H1 (cell line): ENCODE results near the gene KRTAP1-5. TPM values are rescaled to one million over a fixed set of nuclear protein-coding genes. Genes with fewer than 3 reads are reported as not detected.

Source experiments
- CTCF ChIA-PET: fragments of 300-600 bp; sonication (Branson Sonifier 250); formaldehyde crosslinking; loops from one replicate; lab custom pipeline; 2021; ENCODE audit not compliant: partially characterized antibody; lab: Charles Lee
- POLR2A ChIA-PET: fragments of 300-600 bp; sonication (Branson Sonifier 250); formaldehyde crosslinking; loops from one replicate; lab custom pipeline; 2021; ENCODE audit warnings: inconsistent platforms; ENCODE audit not compliant: partially characterized antibody; lab: Charles Lee
- DNase-seq, 2 experiments: peaks; one replicate each; pipeline versions ENCODE4 v3.0.0 to v3.0.0-alpha.2; 2010 to 2022; ENCODE audit warnings: low spot score in 2 of 2, low read depth in 1 of 2, mixed read lengths in 1 of 2
- FAIRE-seq: peaks from 2 replicates; lab custom pipeline; 2011; peaks lifted over from hg19 to GRCh38; lab: Jason Lieb, UNC
- H2AFZ ChIP-seq: 2 replicates; pipeline ENCODE4 v1.8.1; 2012; ENCODE audit warnings: low read length, inconsistent platforms
- H2AK5ac ChIP-seq: 2 replicates; pipeline ENCODE4 v1.6.1; 2013; ENCODE audit warnings: low read depth, low read length
- H2BK120ac ChIP-seq: replicated peaks from 2 replicates; pipeline ENCODE3; 2013; ENCODE audit warnings: low read depth, low read length, inconsistent platforms
- H2BK12ac ChIP-seq: 2 replicates; pipeline ENCODE4 v1.6.1; 2013; ENCODE audit warnings: low read depth, low read length
- H2BK15ac ChIP-seq: 2 replicates; pipeline ENCODE4 v1.6.1; 2013; ENCODE audit warnings: low read length
- H2BK20ac ChIP-seq: 2 replicates; pipeline ENCODE4 v1.6.1; 2013; ENCODE audit warnings: low read length
- H2BK5ac ChIP-seq: 2 replicates; pipeline ENCODE4 v1.6.1; 2013; ENCODE audit warnings: low read depth, low read length
- H3K14ac ChIP-seq: 2 replicates; pipeline ENCODE4 v1.6.1; 2013; ENCODE audit warnings: inconsistent platforms; ENCODE audit not compliant: insufficient read length
- H3K18ac ChIP-seq: 2 replicates; pipeline ENCODE4 v1.6.1; 2013; ENCODE audit warnings: low read length; ENCODE audit errors: extremely low read depth
- H3K23ac ChIP-seq: 2 replicates; pipeline ENCODE4 v1.6.1; 2013; ENCODE audit warnings: inconsistent platforms; ENCODE audit not compliant: insufficient read length
- H3K23me2 ChIP-seq: 2 replicates; pipeline ENCODE4 v1.6.1; 2013; ENCODE audit warnings: low read depth, low read length
- H3K27ac ChIP-seq: 2 replicates; pipeline ENCODE4 v1.6.1; 2011; ENCODE audit warnings: low read depth, low read length, inconsistent platforms
- H3K27me3 ChIP-seq, 4 experiments: replicated peaks in 1 of 4; 1 replicate in 1 of 4; 2 replicates in 3 of 4; pipeline versions ENCODE4 v1.6.1 to v1.8.1; 2011 to 2013; ENCODE audit warnings: low read length in 3 of 4, mild to moderate bottlenecking in 3 of 4, inconsistent platforms in 2 of 4, mixed read lengths in 2 of 4, moderate library complexity in 1 of 4; ENCODE audit not compliant: control insufficient read depth in 3 of 4, insufficient read depth in 3 of 4; ENCODE audit errors: extremely low read depth in 1 of 4
- H3K36me3 ChIP-seq, 4 experiments: 2 replicates each; pipeline versions ENCODE4 v1.6.1 to v1.8.1; 2011 to 2013; ENCODE audit warnings: mild to moderate bottlenecking in 4 of 4, low read length in 3 of 4, moderate library complexity in 2 of 4, control low read depth in 1 of 4, inconsistent platforms in 1 of 4; ENCODE audit not compliant: insufficient read depth in 4 of 4, control insufficient read depth in 2 of 4
- H3K4ac ChIP-seq: replicated peaks from 2 replicates; pipeline ENCODE3; 2013; ENCODE audit warnings: low read length, low read depth, mixed read lengths, inconsistent platforms; ENCODE audit not compliant: insufficient read length
- H3K4me1 ChIP-seq, 4 experiments: replicated peaks in 1 of 4; 1 replicate in 1 of 4; 2 replicates in 3 of 4; pipeline versions ENCODE4 v1.6.1 to v1.8.1; 2011 to 2013; ENCODE audit warnings: low read length in 3 of 4, inconsistent platforms in 2 of 4, mixed read lengths in 1 of 4; ENCODE audit not compliant: insufficient read depth in 4 of 4, control insufficient read depth in 3 of 4
- H3K4me2 ChIP-seq, 2 experiments: 2 replicates each; pipeline versions ENCODE4 v1.6.1 to v1.8.1; 2011 to 2013; ENCODE audit warnings: low read depth in 2 of 2, low read length in 2 of 2, control low read depth in 1 of 2, inconsistent platforms in 1 of 2, mild to moderate bottlenecking in 1 of 2; ENCODE audit not compliant: insufficient read depth in 1 of 2
- H3K4me3 ChIP-seq, 4 experiments: fragments of 200-600, 300-600 bp in 1 of 4; sonication (generic), shearing (Covaris generic), sonication (Bioruptor Twin) in 1 of 4; 2 replicates each; pipeline versions ENCODE4 v1.5.1 to v1.8.1; 2011 to 2016; ENCODE audit warnings: low read length in 4 of 4, low read depth in 3 of 4, control low read depth in 2 of 4, inconsistent platforms in 2 of 4, mild to moderate bottlenecking in 2 of 4, mixed read lengths in 1 of 4, moderate library complexity in 1 of 4; ENCODE audit not compliant: insufficient read depth in 2 of 4; ENCODE audit errors: extremely low read depth in 1 of 4
- H3K56ac ChIP-seq: replicated peaks from 2 replicates; pipeline ENCODE3; 2013; ENCODE audit warnings: low read depth, mild to moderate bottlenecking, mixed read lengths, low read length, inconsistent platforms; ENCODE audit not compliant: insufficient read length
- H3K79me1 ChIP-seq: 2 replicates; pipeline ENCODE4 v1.6.1; 2013; ENCODE audit warnings: low read depth, low read length, control low read depth
- H3K79me2 ChIP-seq, 2 experiments: 2 replicates each; pipeline versions ENCODE4 v1.6.1 to v1.8.1; 2012 to 2013; ENCODE audit warnings: low read length in 2 of 2, mild to moderate bottlenecking in 2 of 2, inconsistent platforms in 1 of 2; ENCODE audit not compliant: insufficient read depth in 2 of 2, control insufficient read depth in 1 of 2
- H3K9ac ChIP-seq, 4 experiments: replicated peaks in 1 of 4; 1 replicate in 1 of 4; 2 replicates in 3 of 4; pipeline versions ENCODE4 v1.6.1 to v1.8.1; 2011 to 2013; ENCODE audit warnings: low read depth in 3 of 4, low read length in 3 of 4, control low read depth in 2 of 4, mild to moderate bottlenecking in 2 of 4, moderate library complexity in 2 of 4, inconsistent platforms in 1 of 4; ENCODE audit errors: extremely low read depth in 1 of 4
- H3K9me3 ChIP-seq, 2 experiments: 2 replicates each; pipeline versions ENCODE4 v1.6.1 to v1.8.1; 2012 to 2013; ENCODE audit warnings: mild to moderate bottlenecking in 2 of 2, moderate library complexity in 2 of 2, control low read depth in 1 of 2, inconsistent platforms in 1 of 2, low read depth in 1 of 2, low read length in 1 of 2, mixed read lengths in 1 of 2; ENCODE audit not compliant: insufficient read depth in 2 of 2
- H4K20me1 ChIP-seq, 2 experiments: replicated peaks in 1 of 2; 2 replicates each; pipeline versions ENCODE3 to v1.8.1; 2011 to 2013; ENCODE audit warnings: inconsistent platforms in 2 of 2, low read length in 2 of 2, mild to moderate bottlenecking in 1 of 2; ENCODE audit not compliant: insufficient read depth in 2 of 2, control insufficient read depth in 1 of 2
- H4K5ac ChIP-seq: 2 replicates; pipeline ENCODE4 v1.6.1; 2013; ENCODE audit warnings: low read length, low read depth, mixed read lengths, inconsistent platforms; ENCODE audit not compliant: insufficient read length
- H4K8ac ChIP-seq: 2 replicates; pipeline ENCODE4 v1.8.0; 2013; ENCODE audit warnings: mild to moderate bottlenecking, moderate library complexity, low read length, inconsistent platforms; ENCODE audit not compliant: insufficient read depth; ENCODE audit errors: extremely low read depth
- H4K91ac ChIP-seq: replicated peaks from 2 replicates; pipeline ENCODE3; 2013; ENCODE audit warnings: low read length, mixed read lengths, inconsistent platforms; ENCODE audit not compliant: insufficient read length
- CBX5 ChIP-seq: fragments of 300-800, 300-1000 bp; sonication (generic); IDR thresholded peaks from 2 replicates; pipeline ENCODE4 v1.7.1; 2016; ENCODE audit warnings: antibody characterized with exemption, low read length, low read depth
- CBX8 ChIP-seq: fragments of 300-800, 300-1000 bp; sonication (generic); IDR thresholded peaks from 2 replicates; pipeline ENCODE4 v1.7.1; 2016; ENCODE audit warnings: low read depth, low read length, borderline replicate concordance
- EP300 ChIP-seq, 2 experiments: IDR thresholded peaks; 1 replicate in 1 of 2; 2 replicates in 1 of 2; pipeline ENCODE4 v1.6.1; 2011 to 2012; ENCODE audit warnings: low read depth in 2 of 2, low read length in 2 of 2, mild to moderate bottlenecking in 2 of 2, borderline replicate concordance in 1 of 2, inconsistent platforms in 1 of 2, moderate library complexity in 1 of 2
- GABPA ChIP-seq: IDR thresholded peaks from 2 replicates; pipeline ENCODE4 v1.6.1; 2011; ENCODE audit warnings: mild to moderate bottlenecking, low read length, moderate library complexity, borderline replicate concordance; ENCODE audit not compliant: insufficient read depth
- JUN ChIP-seq: IDR thresholded peaks from 2 replicates; pipeline ENCODE4 v1.6.1; 2011; ENCODE audit warnings: low read depth, mild to moderate bottlenecking, improper control_type of control experiment, low read length
- KDM1A ChIP-seq: fragments of 200-600, 300-600 bp; sonication (generic); IDR thresholded peaks from 2 replicates; pipeline ENCODE4 v1.7.1; 2016; ENCODE audit warnings: mild to moderate bottlenecking, low read length, borderline replicate concordance
- RXRA ChIP-seq: IDR thresholded peaks from 2 replicates; pipeline ENCODE4 v1.6.1; 2011; ENCODE audit warnings: low read depth, mild to moderate bottlenecking, low read length, moderate library complexity; ENCODE audit not compliant: insufficient read depth
- TAF7 ChIP-seq: optimal IDR thresholded peaks from 2 replicates; pipeline ENCODE3; 2011; ENCODE audit warnings: low read depth, mild to moderate bottlenecking, inconsistent platforms, low read length, moderate library complexity, borderline replicate concordance
- TEAD4 ChIP-seq: IDR thresholded peaks from 2 replicates; pipeline ENCODE4 v1.6.1; 2012; ENCODE audit warnings: low read depth, low read length, inconsistent platforms, mixed read lengths
- USF2 ChIP-seq: IDR thresholded peaks from 2 replicates; pipeline ENCODE4 v1.6.1; 2011; ENCODE audit warnings: low read length, improper control_type of control experiment
- YY1 ChIP-seq: IDR thresholded peaks from 2 replicates; pipeline ENCODE4 v1.6.1; 2011; ENCODE audit warnings: low read depth, mild to moderate bottlenecking, low read length
- WGBS, 2 experiments: shearing (Covaris generic) in 1 of 2; methylation state at CpG; one replicate each; pipeline versions ENCODE4 v1.1.6 to v1.1.7; 2013 to 2015; ENCODE audit warnings: low lambda C conversion rate in 2 of 2, mixed read lengths in 2 of 2, inconsistent platforms in 1 of 2, low coverage in 1 of 2, missing lambda C conversion rate in 1 of 2; ENCODE audit not compliant: insufficient replicate concordance in 2 of 2, insufficient coverage in 1 of 2, insufficient read length in 1 of 2; ENCODE audit errors: extremely low coverage in 1 of 2, missing lambda C conversion rate in 1 of 2; 5-methylcytosine and 5-hydroxymethylcytosine counted together
- polyA plus RNA-seq, 7 experiments: library from polyadenylated mRNA; depleted of rRNA in 3 of 7; stranded (reverse) in 5 of 7; unstranded in 2 of 7; fragments of >200 nt in 5 of 7; fragments of 200-250 nt in 2 of 7; gene quantifications; 1 replicate in 5 of 7; 2 replicates in 1 of 7; 4 replicates in 1 of 7; pipeline versions ENCODE4 v1.2.1 to v1.2.3, GENCODE V29; 2011 to 2013; ENCODE audit warnings: missing spikeins in 2 of 7, mixed read lengths in 2 of 7
- total RNA-seq: library from RNA; stranded (reverse); fragmentation: NEBNext Ultra II Directional; extraction: Animal tissue kit (Norgen Biotek cat#: 25700); gene quantifications from 2 replicates; pipeline ENCODE4 v1.2.1, GENCODE V29; 2021

The KRTAP1-5 gene
- total and polyA plus RNA-seq, 2 of the 8 experiments (the other 6 are each of a cell fraction or from before 2014, with no cell fraction given) = not detected

- Histone ChIP-seq H3K27ac (no peak overlapping the region), H2AFZ (no peak overlapping the region), H3K56ac (no peak overlapping the region), H3K9me3 (no peaks in the 10 kb centered on the region), H3K79me2 (no peaks in the 10 kb centered on the region), H4K20me1 (no peaks in the 10 kb centered on the region), H2AK5ac (no peak overlapping the region), H3K36me3 (no peaks in the 10 kb centered on the region), H3K27me3 (no peaks in the 10 kb centered on the region; a peak in 1 of 7 replicates), H2BK15ac (no peak overlapping the region), H3K18ac (no peak overlapping the region), H3K23ac (no peak overlapping the region), H2BK5ac (no peak overlapping the region), H2BK20ac (no peak overlapping the region), H3K9ac (no peak overlapping the region), H4K5ac (no peak overlapping the region), H3K4me2 (no peak overlapping the region), H3K4me1 (no peaks in the 10 kb centered on the region), H3K14ac (no peak overlapping the region), H3K4me3 (no peak overlapping the region), H4K8ac (no peak overlapping the region), H2BK120ac (no peak overlapping the region), H3K4ac (no peak overlapping the region), H3K79me1 (no peaks in the 10 kb centered on the region), H2BK12ac (no peak overlapping the region), H3K23me2 (no peaks in the 10 kb centered on the region), H4K91ac (no peak overlapping the region)
- DNase-seq (no peak), FAIRE-seq (no peak)
- WGBS, 2 experiments = 91% methylated on average over 3 of the region's 3 CpGs; no CpG with 5 or more reads in 1 of the 2 experiments
- POLR2A ChIA-PET = no interaction called here
- CTCF ChIA-PET = interaction anchor here (1.3 kb wide), 1 partner anchor 39 kb away, joined by 4 read pairs; no protein-coding TSS in a partner anchor
- TF ChIP-seq EP300 (IDR thresholded peaks at IDR 0.05; ENCODE audit: borderline replicate concordance in 1 of 2, low read depth in 2 of 2, low read length in 2 of 2) (no peak), KDM1A (no peak), GABPA (no peak), TEAD4 (no peak), CBX8 (no peak), TAF7 (no peak), RXRA (no peak), CBX5 (no peak), JUN (no peak), USF2 (no peak), YY1 (no peak)
These were observed 7.6 kb downstream of the KRTAP1-5 start for GRCh38 chr17:41019415-41019814.
